Ascending aorta (tissue), 2 donors: ENCODE measurements around the gene SMS. TPM values are rescaled to one million over a fixed set of nuclear protein-coding genes. Genes with fewer than 3 reads are reported as not detected.

ENCODE experiments used
- DNase-seq, 2 donors: peaks; one replicate each; pipeline ENCODE4 v3.0.0-alpha.2; 2019; ENCODE audit warnings: low spot score in 2 of 2
- H3K27ac ChIP-seq, 2 donors: fragments of 200-600 bp; sonication (generic); one replicate each; pipeline ENCODE4 v1.5.1; 2016 to 2017; ENCODE audit warnings: mild to moderate bottlenecking in 1 of 2
- H3K27me3 ChIP-seq: fragments of 200-600 bp; sonication (generic); one replicate; pipeline ENCODE4 v1.5.1; 2017
- H3K36me3 ChIP-seq, 2 donors: fragments of 200-600 bp; sonication (generic); one replicate each; pipeline ENCODE4 v1.5.1; 2016
- H3K4me1 ChIP-seq, 2 donors: fragments of 200-600 bp; sonication (generic); one replicate each; pipeline ENCODE4 v1.5.1; 2016 to 2017; ENCODE audit warnings: mild to moderate bottlenecking in 1 of 2
- H3K4me3 ChIP-seq, 2 donors: fragments of 200-600 bp; sonication (generic); one replicate each; pipeline ENCODE4 v1.5.1; 2016 to 2017; ENCODE audit warnings: mild to moderate bottlenecking in 1 of 2
- H3K9me3 ChIP-seq, 2 donors: fragments of 200-600 bp; sonication (generic); one replicate each; pipeline ENCODE4 v1.5.1; 2016
- CTCF ChIP-seq, 3 experiments: fragments of 200-600 bp in 2 of 3; fragments of 450-650 bp in 1 of 3; sonication (generic) in 2 of 3; IDR thresholded peaks; one replicate each; pipeline ENCODE4 v1.5.1; 2016 to 2019; ENCODE audit warnings: antibody characterized with exemption in 3 of 3, mild to moderate bottlenecking in 1 of 3, moderate library complexity in 1 of 3
- intact Hi-C: fragments of 100-400 bp; cut with DNase I; formaldehyde crosslinking; loops from one replicate; pipeline ENCODE4 v1.15.1; 2023
- total RNA-seq: library from RNA; depleted of rRNA; stranded (reverse); fragments of >200 nt; gene quantifications from one replicate; pipeline ENCODE4 v1.1.0, GENCODE V29; 2016

The SMS gene
- total RNA-seq, 1 donor from 2014 or later, result 35.1 TPM

GRCh38 chrX:21982311-21982710 lies 41.8 kb downstream of the SMS start:
- no peak overlapping the region for H3K27ac ChIP-seq
- H3K9me3 ChIP-seq, result no peaks in the 10 kb centered on the region
- intact Hi-C loops, result no loop called here
- H3K4me1 ChIP-seq, result no peaks in the 10 kb centered on the region
- H3K4me3 ChIP-seq, result no peak overlapping the region
- H3K27me3 ChIP-seq, result no peaks in the 10 kb centered on the region
- H3K36me3 ChIP-seq, result peaks cover 0 to 14% of the 10 kb centered on the region in 2 donors
- DNase-seq, result no peak
- TF ChIP-seq CTCF (IDR thresholded peaks at IDR 0.05), result no peak

GRCh38 chrX:21985332-21985777 lies 44.8 kb downstream of the SMS start:
- TF ChIP-seq CTCF (IDR thresholded peaks at IDR 0.05), result peak; percentile 81 to 84 (median 83)
- Histone ChIP-seq H3K4me1 (no peaks in the 10 kb centered on the region), H3K27me3 (no peaks in the 10 kb centered on the region), H3K9me3 (no peaks in the 10 kb centered on the region), H3K36me3 (peaks cover 0 to 5% of the 10 kb centered on the region in 2 donors), H3K27ac (no peak overlapping the region), H3K4me3 (no peak overlapping the region)
- DNase-seq, result peak in 1 of 2 donors; percentile 81
- intact Hi-C loops, result loop anchor here (2.0 to 5.0 kb wide), 2 partner anchors 151 to 207 kb away; no protein-coding TSS in a partner anchor

- no peak for DNase-seq
- H3K27ac ChIP-seq, result no peak overlapping the region
- H3K4me3 ChIP-seq, result no peak overlapping the region
- no peaks in the 10 kb centered on the region for H3K4me1 ChIP-seq
- H3K36me3 ChIP-seq, result peaks cover 0 to 5% of the 10 kb centered on the region in 2 donors
- no peaks in the 10 kb centered on the region for H3K9me3 ChIP-seq
- intact Hi-C loops, result loop anchor here (5.0 kb wide), 1 partner anchor 206 kb away; no protein-coding TSS in a partner anchor
- no peaks in the 10 kb centered on the region for H3K27me3 ChIP-seq
- TF ChIP-seq CTCF (IDR thresholded peaks at IDR 0.05), result no peak
Measured at GRCh38 chrX:21986596-21986995, 46.1 kb downstream of the SMS start.

- H3K27me3 ChIP-seq, result no peaks in the 10 kb centered on the region
- TF ChIP-seq CTCF (IDR thresholded peaks at IDR 0.05), result no peak
- DNase-seq, result no peak
- no peaks in the 10 kb centered on the region for H3K9me3 ChIP-seq
- intact Hi-C loops, result loop anchor here (5.0 kb wide), 1 partner anchor 203 kb away; no protein-coding TSS in a partner anchor
- H3K36me3 ChIP-seq, result peaks cover 0 to 5% of the 10 kb centered on the region in 2 donors
- H3K4me1 ChIP-seq, result no peaks in the 10 kb centered on the region
- H3K4me3 ChIP-seq, result no peak overlapping the region
- H3K27ac ChIP-seq, result no peak overlapping the region
Measured at GRCh38 chrX:21989384-21989783, 48.9 kb downstream of the SMS start.

- H3K4me1 ChIP-seq, result no peaks in the 10 kb centered on the region
- H3K36me3 ChIP-seq, result peaks cover 0 to 5% of the 10 kb centered on the region in 2 donors
- DNase-seq, result no peak
- H3K27me3 ChIP-seq, result no peaks in the 10 kb centered on the region
- no peak overlapping the region for H3K27ac ChIP-seq
- intact Hi-C loops, result no loop called here
- no peak overlapping the region for H3K4me3 ChIP-seq
- no peaks in the 10 kb centered on the region for H3K9me3 ChIP-seq
- TF ChIP-seq CTCF (IDR thresholded peaks at IDR 0.05), result no peak
Measured at GRCh38 chrX:21990832-21991231, 50.3 kb downstream of the SMS start.

GRCh38 chrX:21991504-21991903 lies 51.0 kb downstream of the SMS start:
- H3K27me3 ChIP-seq, result no peaks in the 10 kb centered on the region
- intact Hi-C loops, result no loop called here

More at GRCh38 chrX:21991504-21991903, 51.0 kb downstream of the SMS start:
- no peak overlapping the region for H3K4me3 ChIP-seq
- H3K4me1 ChIP-seq, result no peaks in the 10 kb centered on the region
- H3K9me3 ChIP-seq, result no peaks in the 10 kb centered on the region
- H3K36me3 ChIP-seq, result peaks cover 0 to 5% of the 10 kb centered on the region in 2 donors
- H3K27ac ChIP-seq, result no peak overlapping the region
- DNase-seq, result no peak
- TF ChIP-seq CTCF (IDR thresholded peaks at IDR 0.05), result no peak
